ENCODE measurements around the gene SLA2. TPM values are rescaled to one million over a fixed set of nuclear protein-coding genes. Genes with fewer than 3 reads are reported as not detected.
A peak's percentile ranks its signal among the peaks of the same experiment; 100 is the strongest.
"Not testable (repeated sequence)": the region's sequence is repeated elsewhere in the genome, so short reads cannot be mapped to it uniquely, and the experiment has no call there.

SLA2 gene
- polyA plus RNA-seq, 6 donors from 2014 or later: 0.09 to 0.40 (median 0.23) TPM; not detected in 2

DNA sequence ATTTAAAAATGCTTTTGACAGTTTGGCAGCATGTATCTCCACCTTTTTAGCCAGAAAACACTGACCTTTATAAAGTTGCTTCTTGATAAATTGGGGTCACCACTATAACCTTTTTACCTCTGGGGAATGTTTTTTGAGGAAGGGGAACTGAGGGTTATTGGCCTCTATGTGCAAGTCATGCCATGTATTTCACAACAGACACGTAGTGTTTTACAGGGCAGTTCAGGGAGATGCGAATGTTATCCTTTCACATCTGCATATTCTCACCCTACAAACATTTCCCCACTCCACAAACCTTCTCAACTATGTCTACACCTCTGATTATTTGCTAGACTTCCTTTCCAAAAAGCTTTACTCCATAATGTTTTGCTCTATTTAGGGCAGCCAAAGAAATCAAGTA lies 17.0 kb upstream of the SLA2 start:
- Mint-ChIP-seq H3K4me3 (no peak overlapping the region), H3K4me1 (no peaks in the 10 kb centered on the region), H3K9me3 (no peaks in the 10 kb centered on the region), H3K36me3 (peaks cover 0 to 9% of the 10 kb centered on the region in 2 donors), H3K27ac (no peak overlapping the region), H3K27me3 (no peaks in the 10 kb centered on the region)
- ATAC-seq (ENCODE audit: low read depth in 2 of 2) (no peak), DNase-seq (no peak)

- no peak for DNase-seq
- Mint-ChIP-seq H3K36me3 (peaks cover 2 to 14% of the 10 kb centered on the region in 2 donors), H3K4me1 (no peaks in the 10 kb centered on the region), H3K9me3 (no peaks in the 10 kb centered on the region), H3K27me3 (no peaks in the 10 kb centered on the region), H3K27ac (peak overlapping the region in 1 of 6 donors; percentile 29), H3K4me3 (no peak overlapping the region)
- no peak for ATAC-seq (ENCODE audit: low read depth in 2 of 2)
Observed at GRCh38 chr20:36658300-36658699, 12.3 kb upstream of the SLA2 start.

GRCh38 chr20:36656733-36657132 lies 10.7 kb upstream of the SLA2 start:
- no peaks in the 10 kb centered on the region for H3K9me3 Mint-ChIP-seq
- no peaks in the 10 kb centered on the region for H3K4me1 Mint-ChIP-seq
- peak overlapping the region in 1 of 6 donors; percentile 90 for H3K27ac Mint-ChIP-seq
- H3K36me3 Mint-ChIP-seq: peaks cover 9 to 19% of the 10 kb centered on the region in 2 donors
- H3K27me3 Mint-ChIP-seq: no peaks in the 10 kb centered on the region
- H3K4me3 Mint-ChIP-seq: no peak overlapping the region
- no peak for DNase-seq
- ATAC-seq (ENCODE audit: low read depth in 2 of 2): no peak

DNA sequence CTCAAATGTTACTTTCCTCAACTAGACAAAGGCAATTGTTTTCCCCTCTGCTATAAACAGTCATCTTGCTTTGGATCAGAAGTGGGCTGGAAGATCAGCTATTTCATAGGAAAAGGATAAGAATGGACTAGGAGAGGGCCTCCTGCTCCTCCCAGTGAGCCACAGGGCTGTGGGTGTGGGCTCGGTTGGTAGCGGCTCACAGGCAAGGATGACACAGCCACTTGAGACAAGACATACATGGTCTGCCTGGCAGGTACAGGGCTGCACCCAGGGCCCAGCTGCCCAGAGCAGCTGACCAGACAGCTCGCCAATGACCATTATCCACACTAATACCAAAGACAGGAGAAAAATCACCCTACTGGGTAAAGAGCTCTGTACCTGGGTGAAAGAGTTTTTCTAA lies 9.0 kb upstream of the SLA2 start:
- H3K9me3 Mint-ChIP-seq: no peaks in the 10 kb centered on the region
- H3K36me3 Mint-ChIP-seq: peaks cover 9 to 10% of the 10 kb centered on the region in 2 donors

DNA sequence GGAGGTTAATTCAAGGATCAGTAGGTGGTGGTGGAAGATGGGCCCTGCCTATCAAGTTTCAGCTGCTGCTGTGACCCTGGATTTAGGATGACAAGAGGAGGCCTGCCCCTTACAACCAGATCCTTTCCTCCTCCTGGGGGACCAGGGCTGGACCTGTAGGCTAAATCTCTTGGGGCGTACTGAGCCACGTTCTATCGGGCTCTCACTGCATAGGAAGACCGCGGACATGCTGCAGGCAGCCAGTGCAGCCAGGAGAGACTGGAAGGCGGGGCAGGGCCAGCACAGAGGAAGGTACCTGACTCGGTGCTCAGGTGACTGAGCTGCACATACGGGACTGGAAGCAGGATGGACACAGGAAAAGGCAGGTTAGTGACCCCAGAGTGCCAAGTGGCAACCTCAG lies 8.5 kb upstream of the SLA2 start:
- H3K36me3 Mint-ChIP-seq: peaks cover 9 to 10% of the 10 kb centered on the region in 2 donors
- H3K27ac Mint-ChIP-seq: no peak overlapping the region
- H3K27me3 Mint-ChIP-seq: no peaks in the 10 kb centered on the region
- DNase-seq: no peak
- no peaks in the 10 kb centered on the region for H3K4me1 Mint-ChIP-seq
- H3K9me3 Mint-ChIP-seq: no peaks in the 10 kb centered on the region
- no peak overlapping the region for H3K4me3 Mint-ChIP-seq
- no peak for ATAC-seq (ENCODE audit: low read depth in 2 of 2)

More for the DNA sequence above, 9.0 kb upstream of the SLA2 start:
- no peak for ATAC-seq (ENCODE audit: low read depth in 2 of 2)
- H3K27ac Mint-ChIP-seq: no peak overlapping the region
- H3K4me1 Mint-ChIP-seq: no peaks in the 10 kb centered on the region
- no peaks in the 10 kb centered on the region for H3K27me3 Mint-ChIP-seq
- no peak overlapping the region for H3K4me3 Mint-ChIP-seq
- DNase-seq: no peak

DNA sequence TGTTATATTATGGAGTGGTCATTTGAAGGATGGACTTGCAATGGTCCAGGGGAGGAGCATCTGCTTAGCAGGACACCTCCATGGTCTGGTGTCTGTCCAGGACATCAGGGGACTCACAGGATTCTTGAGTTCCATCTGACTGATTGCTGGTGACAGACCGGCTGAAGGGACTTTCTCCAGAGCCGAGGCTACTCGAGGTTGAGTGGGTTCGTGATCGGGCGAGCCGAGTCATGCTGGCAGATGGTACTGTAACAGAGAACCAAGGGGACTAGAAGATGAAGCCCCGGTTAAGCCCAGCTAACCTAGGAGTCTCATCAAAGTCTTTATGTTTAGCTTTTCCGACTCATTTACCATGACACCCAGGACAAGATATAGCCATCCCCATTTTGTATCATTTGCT lies 7.5 kb upstream of the SLA2 start:
- Mint-ChIP-seq H3K27me3 (no peaks in the 10 kb centered on the region), H3K4me3 (no peak overlapping the region), H3K36me3 (peaks cover 9 to 10% of the 10 kb centered on the region in 2 donors), H3K9me3 (no peaks in the 10 kb centered on the region), H3K4me1 (no peaks in the 10 kb centered on the region), H3K27ac (no peak overlapping the region)
- no peak for DNase-seq
- no peak for ATAC-seq (ENCODE audit: low read depth in 2 of 2)

DNA sequence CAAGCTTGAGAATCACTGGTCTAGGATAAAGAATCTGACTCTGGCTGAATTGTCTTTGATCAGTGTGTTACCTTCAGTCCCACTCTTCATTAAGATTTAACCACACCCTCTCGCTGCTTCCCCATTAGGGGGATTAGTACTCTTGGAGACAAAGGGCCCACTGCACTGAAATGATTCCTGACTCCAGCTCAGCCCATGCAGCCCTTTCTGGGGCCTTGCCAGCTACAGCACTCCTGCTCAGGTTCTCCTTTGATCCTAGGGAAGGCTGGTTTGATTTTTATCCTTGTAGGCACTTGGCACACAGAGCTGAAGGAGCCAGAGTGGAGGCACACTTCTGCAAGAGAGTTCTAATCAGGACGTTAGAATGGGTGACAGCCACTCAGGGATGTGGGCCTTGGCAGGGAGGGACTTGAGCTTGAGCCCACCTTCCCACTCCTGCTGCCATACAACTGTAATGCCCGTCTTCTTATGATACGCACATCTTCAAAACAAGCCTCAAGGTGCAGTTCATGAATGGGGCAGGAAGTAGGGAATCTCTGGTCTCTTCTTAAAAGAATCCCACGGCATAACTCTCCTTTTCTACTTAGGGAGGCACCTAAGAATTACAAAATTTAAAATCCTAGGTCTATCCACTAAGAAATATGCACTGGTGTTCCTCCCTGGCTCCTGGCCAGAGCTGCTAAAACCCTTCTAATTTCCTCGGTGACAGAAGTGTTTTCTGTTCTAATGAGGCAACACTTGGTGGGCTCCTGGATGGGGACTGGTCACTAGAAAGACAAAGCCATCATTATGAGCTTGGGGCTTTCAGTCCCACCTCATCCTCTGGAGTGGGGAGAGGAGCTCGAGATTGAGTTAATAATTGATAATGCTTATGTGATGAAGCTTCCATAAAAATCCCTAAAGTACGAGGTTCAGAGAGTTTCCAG lies 1.5 kb upstream of the SLA2 start:
- H3K27me3 Mint-ChIP-seq: no peaks in the 10 kb centered on the region

GRCh38 chr20:36646678-36647077 lies 682 bp upstream of the SLA2 start:
- no peak overlapping the region for H3K4me3 Mint-ChIP-seq
- no peaks in the 10 kb centered on the region for H3K36me3 Mint-ChIP-seq
- DNase-seq: no peak
- no peak for ATAC-seq (ENCODE audit: low read depth in 2 of 2)
- no peaks in the 10 kb centered on the region for H3K9me3 Mint-ChIP-seq
- H3K27ac Mint-ChIP-seq: peak overlapping the region in 2 of 6 donors; percentile 7 to 91
- peaks cover 7 to 17% (median 10%) of the 10 kb centered on the region in 3 donors for H3K4me1 Mint-ChIP-seq
- H3K27me3 Mint-ChIP-seq: no peaks in the 10 kb centered on the region

More for the DNA sequence above, 1.5 kb upstream of the SLA2 start:
- no peaks in the 10 kb centered on the region for H3K36me3 Mint-ChIP-seq
- H3K4me1 Mint-ChIP-seq: peaks cover 7 to 17% (median 10%) of the 10 kb centered on the region in 3 donors
- peak overlapping the region in 3 of 6 donors; percentile 7 to 65 (median 62) for H3K27ac Mint-ChIP-seq
- DNase-seq (no peak), ATAC-seq (ENCODE audit: low read depth in 2 of 2) (no peak)
- H3K4me3 Mint-ChIP-seq: no peak overlapping the region
- no peaks in the 10 kb centered on the region for H3K9me3 Mint-ChIP-seq

- H3K36me3 Mint-ChIP-seq: no peaks in the 10 kb centered on the region
- no peaks in the 10 kb centered on the region for H3K9me3 Mint-ChIP-seq
- ATAC-seq (ENCODE audit: low read depth in 2 of 2) (no peak), DNase-seq (no peak)
- peak overlapping the region in 4 of 6 donors; percentile 18 to 77 (median 48) for H3K27ac Mint-ChIP-seq
- H3K4me1 Mint-ChIP-seq: peaks cover 7 to 17% (median 10%) of the 10 kb centered on the region in 3 donors
- H3K27me3 Mint-ChIP-seq: no peaks in the 10 kb centered on the region
- H3K4me3 Mint-ChIP-seq: no peak overlapping the region
Observed at GRCh38 chr20:36645353-36645752, 643 bp downstream of the SLA2 start.

DNA sequence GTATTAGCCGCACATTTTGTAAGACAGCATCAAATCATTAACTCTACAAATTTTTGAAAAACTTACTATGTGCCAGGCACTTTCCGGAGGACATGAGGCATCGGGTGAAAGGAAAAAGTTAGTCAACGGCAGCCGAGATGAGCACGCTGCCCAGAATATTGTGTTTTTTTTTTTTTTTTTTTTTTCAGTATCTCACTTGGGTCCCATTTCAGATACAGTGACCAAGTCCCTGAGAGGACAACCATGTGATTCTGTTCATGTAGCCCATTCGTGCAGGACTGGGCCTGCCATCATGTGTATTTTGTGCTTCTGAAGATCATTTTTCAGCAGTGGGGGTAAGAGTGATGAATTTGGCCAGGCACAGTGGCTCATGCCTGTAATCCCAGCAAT lies 1.3 kb downstream of the SLA2 start:
- Mint-ChIP-seq H3K4me1 (peaks cover 7 to 17% (median 10%) of the 10 kb centered on the region in 3 donors), H3K27ac (peak overlapping the region in 4 of 6 donors; percentile 23 to 77 (median 65)), H3K9me3 (no peaks in the 10 kb centered on the region), H3K27me3 (no peaks in the 10 kb centered on the region), H3K4me3 (no peak overlapping the region), H3K36me3 (no peaks in the 10 kb centered on the region)
- ATAC-seq (ENCODE audit: low read depth in 2 of 2) (no peak), DNase-seq (no peak)

- H3K9me3 Mint-ChIP-seq: no peaks in the 10 kb centered on the region
- H3K36me3 Mint-ChIP-seq: no peaks in the 10 kb centered on the region
- no peaks in the 10 kb centered on the region for H3K27me3 Mint-ChIP-seq
- ATAC-seq (ENCODE audit: low read depth in 2 of 2): no peak
- peak overlapping the region in 4 of 6 donors; percentile 23 to 77 (median 65) for H3K27ac Mint-ChIP-seq
- no peak for DNase-seq
- H3K4me3 Mint-ChIP-seq: no peak overlapping the region
- H3K4me1 Mint-ChIP-seq: peaks cover 7 to 17% (median 10%) of the 10 kb centered on the region in 3 donors
Observed at GRCh38 chr20:36644032-36644705, 1.8 kb downstream of the SLA2 start.

DNA sequence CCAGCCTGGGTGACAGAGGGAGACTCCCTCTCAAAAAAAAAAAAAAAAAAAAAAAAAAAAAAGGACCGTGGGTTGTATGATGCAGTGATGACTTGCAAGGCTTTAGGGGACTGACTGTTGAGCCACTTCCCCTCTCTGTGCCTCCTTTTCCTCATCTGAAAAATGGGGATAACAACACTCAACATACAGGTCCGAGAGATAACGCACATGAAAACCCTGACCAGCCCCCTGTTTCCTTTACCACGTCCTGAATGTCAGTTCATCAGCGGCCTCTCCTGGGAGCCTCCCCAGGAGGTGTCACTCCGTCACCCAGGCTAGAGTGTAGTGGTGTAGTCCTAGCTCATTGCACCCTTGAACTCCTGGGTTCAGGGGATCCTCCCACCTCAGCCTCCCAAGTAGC lies 3.9 kb downstream of the SLA2 start:
- Mint-ChIP-seq H3K36me3 (no peaks in the 10 kb centered on the region), H3K27me3 (no peaks in the 10 kb centered on the region), H3K27ac (peak overlapping the region in 1 of 6 donors; percentile 78), H3K4me3 (no peak overlapping the region), H3K4me1 (peaks cover 7 to 17% (median 10%) of the 10 kb centered on the region in 3 donors), H3K9me3 (no peaks in the 10 kb centered on the region)
- ATAC-seq (ENCODE audit: low read depth in 2 of 2): no peak
- no peak for DNase-seq

GRCh38 chr20:36641506-36641843 lies 4.5 kb downstream of the SLA2 start:
- Mint-ChIP-seq H3K36me3 (no peaks in the 10 kb centered on the region), H3K27ac (peak overlapping the region in 2 of 6 donors; percentile 4 to 90), H3K4me1 (peaks cover 7 to 16% (median 10%) of the 10 kb centered on the region in 3 donors), H3K9me3 (no peaks in the 10 kb centered on the region), H3K4me3 (no peak overlapping the region), H3K27me3 (no peaks in the 10 kb centered on the region)
- DNase-seq (no peak), ATAC-seq (ENCODE audit: low read depth in 2 of 2) (no peak)

DNA sequence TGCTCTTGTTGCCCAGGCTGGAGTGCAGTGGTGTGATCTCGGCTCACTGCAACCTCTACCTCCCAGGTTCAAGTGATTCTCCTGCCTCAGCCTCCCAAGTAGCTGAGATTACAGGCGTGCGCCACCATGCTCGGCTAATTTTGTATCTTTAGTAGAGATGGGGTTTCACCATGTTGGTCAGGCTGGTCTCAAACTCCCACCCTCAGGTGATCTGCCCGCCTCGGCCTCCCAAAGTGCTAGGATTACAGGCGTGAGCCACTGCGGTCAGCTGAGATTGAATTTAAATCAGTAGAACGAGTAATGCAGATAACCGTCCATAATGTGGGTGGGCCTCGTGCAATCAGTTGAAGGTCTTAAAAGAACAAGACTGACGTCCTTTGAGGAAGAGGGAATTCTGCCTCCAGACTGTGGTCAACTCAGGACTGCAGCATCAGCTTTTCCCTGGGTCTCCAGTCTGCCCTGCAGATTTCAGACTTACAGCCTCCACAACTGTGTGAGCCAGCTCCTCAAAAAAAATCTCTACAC lies 7.1 kb downstream of the SLA2 start:
- ATAC-seq (ENCODE audit: low read depth in 2 of 2); H3K4me3 Mint-ChIP-seq; H3K27ac Mint-ChIP-seq; DNase-seq; H3K27me3 Mint-ChIP-seq; H3K9me3 Mint-ChIP-seq; H3K36me3 Mint-ChIP-seq; H3K4me1 Mint-ChIP-seq: not testable (repeated sequence)

All from naive B cell (primary cell).